Smooth muscle cell of the brain vasculature (primary cell): ENCODE data around the gene SH3D19.

Experiments used
- DNase-seq: peaks from one replicate; pipeline ENCODE4 v3.0.0-alpha.2; 2012; ENCODE audit warnings: low read depth, low spot score

Gene SH3D19

GRCh38 chr4:151231915-151232595 is 93.3 kb downstream of the SH3D19 start:
- DNase-seq, result no peak

DNA sequence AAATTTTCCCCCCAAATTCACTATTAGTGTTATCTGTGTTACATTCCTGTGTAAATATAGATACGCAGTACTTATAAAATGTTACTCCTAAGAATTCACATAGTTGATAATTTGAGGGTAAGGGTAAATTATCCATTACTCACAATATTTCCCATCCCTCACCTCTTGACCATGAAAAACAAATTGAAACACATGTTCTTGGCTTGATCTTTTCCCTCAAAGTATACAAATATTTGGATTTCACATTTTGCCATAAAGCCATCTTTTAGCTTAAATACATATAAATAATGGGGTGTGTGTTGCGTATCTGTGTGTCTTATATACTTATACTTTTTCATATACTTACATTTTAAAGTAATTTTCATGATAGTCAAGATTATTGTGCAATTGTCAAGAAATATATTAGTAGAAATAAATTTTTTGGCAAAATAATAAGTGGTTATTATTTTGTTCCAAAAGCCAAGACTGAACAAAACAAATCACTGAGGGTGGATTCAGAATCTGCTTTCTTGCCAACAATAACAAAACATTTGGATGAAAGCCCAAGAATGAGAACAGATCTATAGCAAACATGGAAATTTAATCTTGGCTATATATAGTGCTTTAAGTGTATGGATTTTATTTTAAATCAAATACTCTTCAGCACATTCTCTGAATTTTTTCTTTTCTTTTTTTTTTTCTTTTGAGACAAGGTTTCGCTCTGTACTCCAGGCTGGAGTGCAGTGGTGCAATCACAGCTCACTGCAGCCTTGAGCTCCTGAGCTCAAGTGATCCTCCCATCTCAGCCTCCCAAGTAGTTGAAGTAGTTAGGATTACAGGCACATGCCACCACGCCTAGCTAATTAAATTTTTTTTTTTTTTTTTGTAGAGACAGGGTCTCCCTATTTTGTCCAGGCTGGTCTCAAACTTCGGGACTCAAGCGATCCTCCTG is 97.0 kb downstream of the SH3D19 start:
- DNase-seq, result peak; percentile 50

DNA sequence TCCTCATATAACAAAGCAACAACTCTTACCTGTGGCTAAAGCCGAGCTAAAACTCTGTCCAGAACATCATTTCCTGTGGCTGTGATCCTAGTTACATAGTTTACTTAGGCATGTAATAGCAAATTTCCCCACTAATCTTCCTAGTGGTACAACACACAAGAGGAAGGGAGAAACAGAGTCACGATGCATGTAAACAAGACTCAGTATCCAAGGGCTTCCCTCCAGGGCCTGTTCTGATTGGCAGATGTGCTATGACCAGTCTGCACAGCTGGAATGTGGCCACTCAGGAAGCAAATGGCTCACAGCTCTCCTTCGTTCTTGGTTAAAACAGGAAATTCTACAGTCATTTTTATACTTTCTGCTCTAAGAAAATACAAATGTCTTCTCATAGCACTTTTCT is 97.7 kb downstream of the SH3D19 start:
- peak; percentile 55 for DNase-seq

DNA sequence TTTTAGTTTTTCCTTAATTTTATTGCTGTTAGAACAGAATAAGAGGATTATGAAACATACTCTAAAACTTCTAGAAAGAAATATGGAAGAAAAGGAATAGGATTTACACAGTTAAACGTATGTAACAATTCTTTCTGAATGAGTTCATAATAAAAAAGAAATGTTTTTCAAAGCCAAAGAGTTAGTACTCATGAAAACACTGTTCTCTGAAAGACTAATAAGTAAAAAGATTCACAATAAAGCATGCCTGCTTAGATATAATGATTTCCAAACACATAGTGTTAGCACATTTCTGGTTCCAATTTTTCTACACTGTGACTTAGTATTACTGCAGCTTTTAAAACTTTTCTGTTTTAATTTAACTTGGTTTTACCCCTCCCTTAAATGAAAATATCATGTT is 98.2 kb downstream of the SH3D19 start:
- no peak for DNase-seq

GRCh38 chr4:151226004-151226932 is 99.1 kb downstream of the SH3D19 start:
- DNase-seq, result peak; percentile 62

DNA sequence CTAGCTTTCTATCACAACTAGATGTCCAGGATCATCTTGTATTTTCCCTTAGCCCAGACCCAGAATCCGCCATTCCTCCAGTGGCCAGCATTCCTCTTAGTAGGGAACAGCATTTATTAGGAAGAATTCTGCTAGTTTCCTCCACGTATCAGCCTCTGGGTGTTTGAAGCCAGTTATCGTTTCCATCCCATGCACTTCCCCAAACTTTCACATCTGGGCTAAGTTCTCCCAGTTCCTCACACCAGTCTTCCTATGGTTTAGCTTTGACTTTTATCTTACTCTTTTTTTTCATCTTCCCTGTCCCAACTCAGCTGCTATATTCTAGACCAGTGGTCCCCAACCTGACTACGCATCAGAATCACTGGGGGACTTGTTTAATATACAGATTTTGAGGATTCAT is 101.9 kb downstream of the SH3D19 start:
- DNase-seq, result no peak

DNA sequence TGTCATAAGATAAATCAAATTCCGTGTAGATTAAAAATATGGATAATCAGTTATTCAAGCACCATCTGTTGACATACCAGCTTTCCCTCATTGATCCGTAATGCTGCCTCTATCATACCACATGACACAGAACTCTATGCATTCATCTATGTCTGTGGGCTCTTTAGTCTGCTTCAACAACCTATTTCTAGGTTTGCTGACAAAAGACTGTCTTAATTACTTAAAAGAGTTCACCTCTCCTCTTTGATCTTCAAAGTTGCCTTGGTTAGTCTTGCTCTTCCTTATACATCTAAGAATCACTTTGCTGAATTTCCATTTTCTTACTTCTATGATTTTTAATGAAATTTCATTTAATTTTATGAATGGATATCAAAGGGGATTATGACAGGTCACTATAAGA is 105.5 kb downstream of the SH3D19 start:
- no peak for DNase-seq

- DNase-seq, result no peak
Measured at GRCh38 chr4:151219091-151219490, 106.3 kb downstream of the SH3D19 start.

DNA sequence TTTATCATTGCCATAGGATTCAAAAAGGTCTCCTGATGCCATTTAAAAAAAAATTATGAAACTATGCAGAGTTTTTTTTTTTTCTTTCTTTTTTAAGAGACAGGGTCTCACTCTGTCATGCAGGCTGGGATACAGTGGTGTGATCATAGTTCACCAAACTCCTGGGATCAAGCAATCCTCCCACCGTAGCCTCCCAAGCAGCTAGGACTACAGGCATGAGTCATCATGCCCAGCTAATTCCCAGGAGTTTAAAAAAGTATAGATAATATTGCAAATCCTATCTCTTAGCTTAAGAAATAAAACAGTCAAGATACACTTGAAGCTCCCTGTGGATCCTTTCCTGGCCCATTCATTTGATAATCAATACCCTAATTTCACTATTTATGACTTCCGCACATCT is 107.1 kb downstream of the SH3D19 start:
- DNase-seq, result no peak

GRCh38 chr4:151217326-151217725 is 108.1 kb downstream of the SH3D19 start:
- DNase-seq, result no peak

DNA sequence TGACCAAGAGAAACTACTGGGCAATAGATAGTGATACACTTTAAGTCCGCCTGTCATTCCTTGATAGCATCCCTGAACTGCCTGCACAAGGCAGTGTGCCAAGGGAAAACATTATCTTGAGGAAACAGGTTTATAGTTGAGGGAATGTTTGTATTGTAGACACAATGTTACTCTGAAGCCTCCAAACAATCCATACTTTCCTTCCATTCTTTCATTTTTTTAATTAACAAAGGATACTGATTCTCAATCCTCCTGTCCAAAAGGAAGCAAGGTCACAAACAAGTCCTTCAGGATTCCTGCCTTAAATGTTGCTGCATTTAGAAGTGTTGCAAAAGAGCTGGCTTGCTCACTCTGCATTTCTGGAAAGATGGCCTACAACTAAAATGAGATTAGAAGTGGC is 110.1 kb downstream of the SH3D19 start:
- DNase-seq, result no peak

DNA sequence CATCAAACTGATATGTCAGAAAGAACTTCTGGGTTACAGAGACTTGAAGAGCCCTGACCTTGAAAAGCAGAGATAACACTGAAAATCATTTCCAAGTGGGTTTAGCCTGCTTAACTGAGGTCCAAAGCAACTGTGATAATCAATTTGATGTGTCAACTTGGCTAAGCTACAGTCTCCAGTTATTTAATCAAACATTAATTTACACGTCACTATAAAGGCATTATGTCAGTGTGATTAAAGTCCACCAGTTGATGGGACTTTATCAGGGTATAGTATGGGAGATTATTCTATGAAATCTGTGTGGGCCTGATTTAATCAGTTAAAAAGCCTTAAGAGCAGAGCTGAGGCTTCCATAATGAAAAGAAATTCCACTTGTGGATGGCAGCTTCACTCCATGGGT is 117.5 kb downstream of the SH3D19 start:
- no peak for DNase-seq

GRCh38 chr4:151207186-151207585 is 118.2 kb downstream of the SH3D19 start:
- DNase-seq, result no peak

DNA sequence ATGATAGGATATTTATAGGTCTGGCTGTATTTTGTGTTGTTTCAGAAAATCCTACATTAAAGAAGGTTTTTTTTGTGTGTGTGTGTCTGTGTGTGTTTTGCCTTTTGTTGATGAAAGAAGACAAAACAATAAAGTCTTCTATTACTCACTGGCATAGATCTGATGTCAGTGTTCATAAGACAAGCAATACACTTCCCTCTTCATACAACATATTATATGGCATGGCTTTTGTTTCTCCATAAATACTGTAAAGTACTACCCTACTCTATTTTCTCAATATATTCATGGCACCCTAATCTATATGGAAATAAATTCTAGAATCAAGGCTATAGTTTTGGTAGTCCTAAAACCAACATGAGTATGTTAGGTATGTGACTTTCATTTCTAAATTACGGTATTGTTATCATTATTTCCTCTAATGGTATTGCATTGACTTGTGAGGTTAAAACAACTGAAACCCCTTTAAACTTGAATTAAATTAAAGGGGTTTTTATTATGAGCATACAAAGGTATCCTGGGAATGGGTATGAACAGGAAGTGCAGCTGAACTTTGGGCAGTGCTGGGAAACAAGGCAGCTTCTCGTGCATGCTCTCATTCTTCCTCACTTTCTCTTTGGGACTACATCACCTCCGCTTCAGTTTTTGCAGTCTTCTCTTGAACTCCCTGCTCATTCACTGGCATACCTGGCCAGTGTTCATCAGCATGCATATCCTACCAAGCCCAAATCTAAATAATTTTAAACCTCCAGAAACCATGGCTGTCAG is 119.0 kb downstream of the SH3D19 start:
- no peak for DNase-seq

DNA sequence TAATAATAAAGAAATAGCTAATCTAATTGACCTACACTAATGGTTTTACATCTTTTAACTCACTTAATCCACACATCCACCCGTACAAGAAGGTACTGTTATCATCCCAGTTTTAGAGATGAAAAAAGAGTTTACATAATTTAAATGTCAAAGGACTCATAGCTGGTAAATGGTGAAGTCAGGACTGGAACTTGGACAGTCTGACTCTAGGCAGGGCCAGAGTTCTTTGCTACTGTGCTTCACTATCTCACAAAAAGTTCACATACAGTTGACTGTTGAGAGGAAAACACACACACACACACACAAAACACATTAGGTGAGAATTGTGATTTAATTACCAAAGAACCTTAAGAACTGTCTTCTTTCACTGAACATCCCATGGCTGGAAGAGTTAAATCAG is 119.7 kb downstream of the SH3D19 start:
- no peak for DNase-seq

GRCh38 chr4:151204925-151205524 is 120.4 kb downstream of the SH3D19 start:
- DNase-seq, result no peak

GRCh38 chr4:151202851-151203455 is 122.5 kb downstream of the SH3D19 start:
- no peak for DNase-seq

DNA sequence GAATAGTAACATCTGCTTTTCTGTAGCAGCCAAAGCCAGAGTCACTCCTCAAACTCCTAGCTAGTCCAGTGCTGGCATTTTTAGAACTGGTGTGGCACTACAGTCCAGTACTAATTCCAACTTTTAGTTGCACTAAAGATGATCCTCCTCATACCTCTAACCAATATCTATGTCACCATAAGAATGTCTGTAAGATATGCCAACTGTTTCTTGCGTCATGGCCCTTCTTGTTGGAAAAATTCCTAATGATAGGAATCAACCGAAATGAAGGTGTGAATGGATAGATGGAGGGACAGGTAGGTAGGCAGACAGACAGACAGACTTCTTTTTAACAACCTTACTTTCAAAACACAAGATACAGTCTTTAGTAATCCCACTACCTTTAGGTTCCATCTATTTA is 123.0 kb downstream of the SH3D19 start:
- DNase-seq, result no peak

DNA sequence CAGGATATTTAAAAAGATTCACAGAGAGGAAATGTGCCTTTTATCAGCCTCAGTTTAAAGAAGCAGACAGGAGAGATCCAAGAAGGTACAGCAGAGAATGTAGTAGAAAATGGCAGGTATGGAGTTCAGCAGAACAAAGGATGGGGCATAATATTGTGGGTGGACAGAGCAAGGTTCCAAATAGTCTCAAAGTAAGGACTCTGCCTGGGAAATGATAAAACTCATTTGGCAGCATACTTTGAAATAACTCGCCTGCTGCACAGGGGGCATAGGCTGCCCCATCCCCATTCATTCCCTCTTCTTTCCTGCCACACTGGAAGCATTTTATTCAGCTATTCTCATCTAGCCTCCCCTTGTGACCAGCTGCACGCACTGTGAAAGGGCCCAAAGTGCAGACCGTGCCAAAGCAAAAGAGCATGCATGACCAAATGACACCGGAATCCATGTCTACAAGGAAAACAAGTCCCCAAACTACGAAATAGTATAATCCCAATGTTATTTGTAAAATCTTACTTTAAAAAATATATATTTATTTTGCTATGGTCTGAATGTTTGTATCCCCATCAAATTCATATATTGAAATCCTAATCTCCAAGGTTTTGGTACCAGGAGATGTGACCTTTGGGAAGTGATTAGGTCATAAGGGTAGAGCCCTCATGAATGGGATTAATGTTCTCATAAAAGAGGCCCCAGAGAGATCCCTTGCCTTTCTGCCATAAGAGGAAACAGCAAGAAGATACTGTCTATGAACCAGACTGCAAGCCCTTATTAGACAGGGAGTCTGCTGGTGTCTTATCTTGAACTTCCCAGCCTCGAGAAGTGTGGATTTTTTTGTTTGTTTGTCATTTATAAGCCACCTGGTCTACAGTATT is 125.8 kb downstream of the SH3D19 start:
- DNase-seq, result no peak
